Activated CD8-positive, alpha-beta memory T cell treated with anti-CD3 and anti-CD28 coated beads, Interleukin-2, amount 50 U/mL, for 48 hours (primary cell): ENCODE data around the gene CSRNP3.

Experiments
- DNase-seq: peaks from one replicate; pipeline ENCODE4 v3.0.0-alpha.2; 2020

CSRNP3 gene

GRCh38 chr2:165471349-165471950, 2.0 kb downstream of the CSRNP3 start:
- no peak for DNase-seq

- no peak for DNase-seq
Observed at GRCh38 chr2:165472922-165473321, 3.4 kb downstream of the CSRNP3 start.

GRCh38 chr2:165474619-165475276, 5.2 kb downstream of the CSRNP3 start:
- no peak for DNase-seq

- no peak for DNase-seq
Observed at GRCh38 chr2:165475277-165476004, 5.9 kb downstream of the CSRNP3 start.

- no peak for DNase-seq
Observed at GRCh38 chr2:165479856-165480255, 10.4 kb downstream of the CSRNP3 start.

GRCh38 chr2:165494573-165494972, 25.1 kb downstream of the CSRNP3 start:
- no peak for DNase-seq

- DNase-seq = no peak
Observed at GRCh38 chr2:165497659-165498317, 28.3 kb downstream of the CSRNP3 start.

- no peak for DNase-seq
Observed at GRCh38 chr2:165499131-165499530, 29.6 kb downstream of the CSRNP3 start.

- no peak for DNase-seq
Observed at GRCh38 chr2:165500001-165500400, 30.5 kb downstream of the CSRNP3 start.

- DNase-seq = no peak
Observed at GRCh38 chr2:165500816-165501215, 31.3 kb downstream of the CSRNP3 start.

- no peak for DNase-seq
Observed at GRCh38 chr2:165505514-165505913, 36.0 kb downstream of the CSRNP3 start.

GRCh38 chr2:165508927-165509326, 39.4 kb downstream of the CSRNP3 start:
- no peak for DNase-seq

GRCh38 chr2:165513479-165513878, 44.0 kb downstream of the CSRNP3 start:
- no peak for DNase-seq

- DNase-seq = no peak
Observed at GRCh38 chr2:165518611-165519010, 49.1 kb downstream of the CSRNP3 start.

- DNase-seq = no peak
Observed at GRCh38 chr2:165522719-165523118, 53.2 kb downstream of the CSRNP3 start.

GRCh38 chr2:165524720-165525119, 55.2 kb downstream of the CSRNP3 start:
- DNase-seq = no peak

- no peak for DNase-seq
Observed at GRCh38 chr2:165528691-165529090, 59.2 kb downstream of the CSRNP3 start.

GRCh38 chr2:165529130-165529529, 59.6 kb downstream of the CSRNP3 start:
- no peak for DNase-seq

GRCh38 chr2:165533331-165533730, 63.8 kb downstream of the CSRNP3 start:
- no peak for DNase-seq

GRCh38 chr2:165535471-165535870, 66.0 kb downstream of the CSRNP3 start:
- DNase-seq = no peak

- no peak for DNase-seq
Observed at GRCh38 chr2:165536851-165537499, 67.5 kb downstream of the CSRNP3 start.

- DNase-seq = no peak
Observed at GRCh38 chr2:165539985-165540384, 70.5 kb downstream of the CSRNP3 start.

GRCh38 chr2:165544897-165545296, 75.4 kb downstream of the CSRNP3 start:
- no peak for DNase-seq
